ENCODE results near the gene SLC25A44. TPM values are rescaled to one million over a fixed set of nuclear protein-coding genes. Genes with fewer than 3 reads are reported as not detected.
"Not testable (repeated sequence)": the region's sequence is repeated elsewhere in the genome, so short reads cannot be mapped to it uniquely, and the experiment has no call there.

The SLC25A44 gene
- polyA plus RNA-seq, 1 donor from 2014 or later = 13.7 TPM

- Histone ChIP-seq H3K79me2 (replicated peaks; ENCODE audit: insufficient read depth, low read length) (no peaks in the 10 kb centered on the region), H3K9me2 (ENCODE audit: insufficient read depth, low read length) (no peaks in the 10 kb centered on the region), H3K9me3 (ENCODE audit: low read length) (no peaks in the 10 kb centered on the region), H3K4me3 (ENCODE audit: low read length) (no peak overlapping the region), H3K4me2 (ENCODE audit: low read length) (no peak overlapping the region), H3K27ac (ENCODE audit: low read length) (no peak overlapping the region), H3K36me3 (ENCODE audit: insufficient read depth, low read length) (no peaks in the 10 kb centered on the region), H3K27me3 (ENCODE audit: insufficient read depth, low read depth, low read length) (no peaks in the 10 kb centered on the region), H4K20me1 (ENCODE audit: insufficient read depth) (no peaks in the 10 kb centered on the region), H3K9ac (ENCODE audit: low read length) (no peak overlapping the region), H3F3A (ENCODE audit: insufficient read depth, low read length, poor library complexity, severe bottlenecking) (no peaks in the 10 kb centered on the region), H2AFZ (ENCODE audit: low read depth, low read length) (no peak overlapping the region)
- no peak for TF ChIP-seq TAF1 (IDR thresholded peaks at IDR 0.05; ENCODE audit: low read depth)
- no peak for TF ChIP-seq MXI1 (conservative IDR thresholded peaks at IDR 0.05; ENCODE audit: poor library complexity, severe bottlenecking)
- TF ChIP-seq SMC3 (conservative IDR thresholded peaks at IDR 0.05; ENCODE audit: poor library complexity) = no peak
- TF ChIP-seq EP300 (conservative IDR thresholded peaks at IDR 0.05; ENCODE audit: poor library complexity, severe bottlenecking) = no peak
- no peak for TF ChIP-seq REST (IDR thresholded peaks at IDR 0.05; ENCODE audit: borderline replicate concordance)
- TF ChIP-seq EZH2 (IDR thresholded peaks at IDR 0.05; ENCODE audit: borderline replicate concordance, insufficient read depth, low read length, poor library complexity, severe bottlenecking) = no peak
- TF ChIP-seq POLR2AphosphoS5 (IDR thresholded peaks at IDR 0.05) = no peak
- no peak for TF ChIP-seq CTCF (IDR thresholded peaks at IDR 0.05; ENCODE audit: poor library complexity, severe bottlenecking)
These were observed 15.8 kb upstream of the SLC25A44 start for GRCh38 chr1:156177919-156178654.

- no peaks in the 10 kb centered on the region for H3F3A ChIP-seq (ENCODE audit: insufficient read depth, low read length, poor library complexity, severe bottlenecking)
- H3K9me2 ChIP-seq (ENCODE audit: insufficient read depth, low read length) = no peaks in the 10 kb centered on the region
- no peaks in the 10 kb centered on the region for H3K79me2 ChIP-seq (replicated peaks; ENCODE audit: insufficient read depth, low read length)
- H3K4me3 ChIP-seq (ENCODE audit: low read length) = no peak overlapping the region
- no peak overlapping the region for H3K27ac ChIP-seq (ENCODE audit: low read length)
- no peaks in the 10 kb centered on the region for H3K9me3 ChIP-seq (ENCODE audit: low read length)
- H2AFZ ChIP-seq (ENCODE audit: low read depth, low read length) = no peak overlapping the region
- no peaks in the 10 kb centered on the region for H3K36me3 ChIP-seq (ENCODE audit: insufficient read depth, low read length)
- no peaks in the 10 kb centered on the region for H3K27me3 ChIP-seq (ENCODE audit: insufficient read depth, low read depth, low read length)
- H3K9ac ChIP-seq (ENCODE audit: low read length) = no peak overlapping the region
- TF ChIP-seq EZH2 (IDR thresholded peaks at IDR 0.05; ENCODE audit: borderline replicate concordance, insufficient read depth, low read length, poor library complexity, severe bottlenecking) = no peak
- H4K20me1 ChIP-seq (ENCODE audit: insufficient read depth) = no peaks in the 10 kb centered on the region
- H3K4me2 ChIP-seq (ENCODE audit: low read length) = no peak overlapping the region
These were observed 13.4 kb upstream of the SLC25A44 start for GRCh38 chr1:156180471-156180870.

- not testable (repeated sequence) for H3K79me2 ChIP-seq (replicated peaks; ENCODE audit: insufficient read depth, low read length); H3K9me3 ChIP-seq (ENCODE audit: low read length); H2AFZ ChIP-seq (ENCODE audit: low read depth, low read length); H3K4me3 ChIP-seq (ENCODE audit: low read length); H3K4me2 ChIP-seq (ENCODE audit: low read length); H4K20me1 ChIP-seq (ENCODE audit: insufficient read depth); H3K9me2 ChIP-seq (ENCODE audit: insufficient read depth, low read length); H3F3A ChIP-seq (ENCODE audit: insufficient read depth, low read length, poor library complexity, severe bottlenecking); H3K27ac ChIP-seq (ENCODE audit: low read length); H3K27me3 ChIP-seq (ENCODE audit: insufficient read depth, low read depth, low read length); H3K36me3 ChIP-seq (ENCODE audit: insufficient read depth, low read length); H3K9ac ChIP-seq (ENCODE audit: low read length)
These were observed 12.4 kb upstream of the SLC25A44 start for GRCh38 chr1:156181391-156181924.

- H3K4me3 ChIP-seq (ENCODE audit: low read length); H3K36me3 ChIP-seq (ENCODE audit: insufficient read depth, low read length); H3K9ac ChIP-seq (ENCODE audit: low read length); H4K20me1 ChIP-seq (ENCODE audit: insufficient read depth); H3K27ac ChIP-seq (ENCODE audit: low read length); H3K9me2 ChIP-seq (ENCODE audit: insufficient read depth, low read length); H2AFZ ChIP-seq (ENCODE audit: low read depth, low read length); H3K27me3 ChIP-seq (ENCODE audit: insufficient read depth, low read depth, low read length); H3K9me3 ChIP-seq (ENCODE audit: low read length); H3K4me2 ChIP-seq (ENCODE audit: low read length); H3F3A ChIP-seq (ENCODE audit: insufficient read depth, low read length, poor library complexity, severe bottlenecking); H3K79me2 ChIP-seq (replicated peaks; ENCODE audit: insufficient read depth, low read length): not testable (repeated sequence)
These were observed 11.7 kb upstream of the SLC25A44 start for GRCh38 chr1:156182010-156182779.
